HG03175 (cell line): Measurements from ENCODE around the gene UBXN6.

Source experiments
- ATAC-seq: cut with Tn5 transposase; IDR thresholded peaks from one replicate; pipeline ENCODE4 v1.9.1; 2021; ENCODE audit warnings: mild to moderate bottlenecking, moderate library complexity; ENCODE audit not compliant: unreplicated experiment

UBXN6 gene

GRCh38 chr19:4457654-4458395 is at the start of gene UBXN6:
UBXN6 (minus strand) TSS chr19:4457794; CDS start chr19:4457697, 97 bp downstream.
- peak; percentile 90 for ATAC-seq

GRCh38 chr19:4507150-4507452 is 49.5 kb upstream of the UBXN6 start:
- no peak for ATAC-seq

- no peak for ATAC-seq
Observed at GRCh38 chr19:4506449-4507149, 49.0 kb upstream of the UBXN6 start.

- no peak for ATAC-seq
Observed at GRCh38 chr19:4505570-4506448, 48.2 kb upstream of the UBXN6 start.

GRCh38 chr19:4504891-4505569 is 47.4 kb upstream of the UBXN6 start:
- ATAC-seq = no peak

- ATAC-seq = no peak
Observed at GRCh38 chr19:4504297-4504701, 46.7 kb upstream of the UBXN6 start.

- ATAC-seq = no peak
Observed at GRCh38 chr19:4503825-4504170, 46.2 kb upstream of the UBXN6 start.

- no peak for ATAC-seq
Observed at GRCh38 chr19:4503132-4503824, 45.7 kb upstream of the UBXN6 start.

GRCh38 chr19:4502282-4503131 is 44.9 kb upstream of the UBXN6 start:
- ATAC-seq = no peak

GRCh38 chr19:4501691-4502090 is 44.1 kb upstream of the UBXN6 start:
- no peak for ATAC-seq

- no peak for ATAC-seq
Observed at GRCh38 chr19:4500841-4501591, 43.4 kb upstream of the UBXN6 start.

GRCh38 chr19:4499855-4500254 is 42.3 kb upstream of the UBXN6 start:
- no peak for ATAC-seq

- no peak for ATAC-seq
Observed at GRCh38 chr19:4499318-4499717, 41.7 kb upstream of the UBXN6 start.

- ATAC-seq = no peak
Observed at GRCh38 chr19:4498694-4499093, 41.1 kb upstream of the UBXN6 start.

- no peak for ATAC-seq
Observed at GRCh38 chr19:4497770-4498389, 40.3 kb upstream of the UBXN6 start.

GRCh38 chr19:4496304-4496703 is 38.7 kb upstream of the UBXN6 start:
- ATAC-seq = no peak

GRCh38 chr19:4495471-4495870 is 37.9 kb upstream of the UBXN6 start:
- ATAC-seq = no peak

- ATAC-seq = no peak
Observed at GRCh38 chr19:4494691-4495064, 37.1 kb upstream of the UBXN6 start.
